GM21390 (cell line): ENCODE measurements around the gene SPART.
"Not testable (repeated sequence)": the region's sequence is repeated elsewhere in the genome, so short reads cannot be mapped to it uniquely, and the experiment has no call there.

ENCODE experiments used
- ATAC-seq: cut with Tn5 transposase; IDR thresholded peaks from one replicate; pipeline ENCODE4 v1.9.1; 2021; ENCODE audit not compliant: unreplicated experiment

SPART gene

DNA sequence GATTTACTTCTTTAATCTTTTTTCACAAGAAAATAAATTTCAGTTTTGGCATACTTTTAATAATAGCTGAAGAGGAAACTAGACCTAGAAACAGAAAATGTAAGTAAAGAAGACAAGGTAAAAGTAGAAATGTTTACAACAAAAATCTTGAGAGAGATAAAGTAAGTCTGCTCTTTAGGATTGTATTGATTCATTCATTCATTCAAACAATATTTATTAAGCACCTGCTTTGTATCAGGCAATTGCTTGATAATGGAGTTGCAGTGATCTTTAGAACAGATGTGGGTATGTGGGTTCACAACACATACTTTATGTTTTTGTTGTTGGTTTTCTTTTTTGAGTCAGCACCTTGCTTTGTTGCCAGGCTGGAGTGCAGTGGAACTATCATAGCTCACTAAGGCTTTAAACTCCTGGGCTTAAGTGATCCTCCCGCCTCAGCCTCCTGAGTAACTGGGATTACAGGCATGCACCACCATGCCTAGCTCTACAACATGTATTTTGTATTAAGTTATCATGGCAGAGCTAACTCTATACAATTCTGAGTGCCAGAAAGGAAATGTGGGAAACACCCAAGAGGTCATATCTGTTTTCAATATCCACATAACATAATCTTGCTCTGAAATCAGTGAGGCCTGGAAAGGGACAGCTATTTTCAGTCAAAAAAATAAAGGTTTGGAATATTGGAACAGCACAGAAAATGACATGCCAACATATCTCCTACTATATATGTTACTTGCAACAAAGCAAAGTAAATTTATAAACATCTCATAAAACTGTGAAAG lies 8.8 kb upstream of the SPART start:
- ATAC-seq = no peak

GRCh38 chr13:36353001-36353400 lies 6.8 kb upstream of the SPART start:
- no peak for ATAC-seq

DNA sequence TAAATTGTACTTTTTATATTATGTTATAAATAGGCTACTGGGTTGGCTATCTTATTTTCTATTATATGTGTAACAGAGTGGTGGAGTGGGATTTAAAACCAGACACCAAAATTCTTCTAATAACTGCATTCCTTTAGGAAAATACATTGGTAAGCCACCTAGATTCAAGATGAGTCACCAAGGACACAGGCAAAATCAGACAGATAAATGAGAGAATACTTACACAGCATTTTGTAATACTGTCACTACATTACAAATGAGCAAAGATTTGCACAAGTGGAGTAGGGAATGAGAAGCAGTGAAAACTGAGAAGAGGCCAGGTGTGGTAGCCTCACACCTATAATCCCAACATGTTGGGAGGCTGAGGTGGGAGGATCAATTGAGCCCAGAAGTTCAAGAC lies 6.2 kb upstream of the SPART start:
- no peak for ATAC-seq

DNA sequence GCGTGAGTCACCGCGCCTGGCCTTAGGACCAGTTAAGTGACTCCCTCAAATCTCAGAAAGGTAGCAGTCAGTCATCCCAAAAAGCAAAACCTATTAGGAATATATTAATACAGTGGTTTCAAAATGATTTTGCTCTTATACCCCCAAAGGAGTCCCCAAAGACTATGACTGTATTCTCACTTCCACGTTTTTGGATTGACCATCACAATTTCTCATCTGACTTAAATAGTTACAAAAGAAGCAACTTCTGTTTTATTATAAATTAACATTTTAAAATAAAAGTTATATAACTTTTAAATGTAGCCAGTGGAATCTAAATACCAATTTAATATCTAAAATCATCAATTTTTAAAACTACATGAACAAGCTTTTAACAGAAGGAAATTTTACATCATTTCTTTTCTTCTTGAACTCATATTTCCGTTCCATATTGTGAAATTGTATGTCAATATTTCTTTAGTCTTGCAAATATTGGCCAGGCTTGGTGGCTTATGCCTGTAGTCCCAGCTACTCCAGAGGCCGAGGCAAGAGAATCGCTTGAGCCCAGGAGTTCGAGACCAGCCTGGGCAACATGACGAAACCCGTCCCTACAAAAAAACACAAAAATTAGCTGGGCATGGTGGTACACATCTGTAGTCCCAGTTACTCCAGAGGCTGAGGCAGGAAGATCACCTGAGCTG lies 1.5 kb upstream of the SPART start:
- ATAC-seq = no peak

DNA sequence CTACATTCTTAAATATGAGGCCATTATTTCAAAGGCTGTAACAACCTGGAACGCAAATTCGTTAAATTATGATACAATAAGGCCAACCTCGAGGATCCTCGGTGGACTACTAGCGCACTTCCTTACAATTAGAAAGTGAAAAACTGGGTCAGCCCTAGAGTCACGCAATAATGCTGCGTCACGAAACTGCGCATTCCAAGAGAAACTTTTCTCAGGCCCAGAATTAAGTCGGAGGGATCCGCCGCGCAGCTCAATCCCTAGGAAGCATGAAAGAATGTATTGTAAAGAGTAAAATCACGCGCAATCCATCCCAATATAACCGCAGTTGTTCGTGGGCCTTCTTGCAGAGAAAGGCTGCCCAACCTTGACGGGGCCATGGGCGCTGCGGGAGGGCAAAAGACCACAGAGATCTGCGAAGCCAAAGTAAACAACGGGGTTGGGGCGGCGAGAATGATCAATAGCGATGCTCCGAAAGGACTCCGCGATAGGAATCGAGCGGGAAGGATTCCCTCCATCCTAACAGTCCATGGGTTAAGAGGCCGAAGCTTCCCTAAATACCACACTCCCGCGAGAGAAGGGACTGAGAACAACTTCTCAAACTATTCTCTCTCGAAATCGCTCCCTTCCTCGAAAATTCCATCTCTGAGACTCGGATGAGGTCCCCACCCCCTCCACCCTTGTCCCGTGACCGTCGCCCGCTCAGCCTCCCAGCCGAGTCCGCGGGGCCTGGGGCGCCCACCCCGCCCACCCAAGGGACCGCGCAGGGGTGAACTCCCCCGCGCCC lies 564 bp downstream of the SPART start:
- no peak for ATAC-seq

- ATAC-seq = no peak
Measured at GRCh38 chr13:36344886-36345437, 1.2 kb downstream of the SPART start.

- ATAC-seq = no peak
Measured at GRCh38 chr13:36344173-36344572, 2.0 kb downstream of the SPART start.

DNA sequence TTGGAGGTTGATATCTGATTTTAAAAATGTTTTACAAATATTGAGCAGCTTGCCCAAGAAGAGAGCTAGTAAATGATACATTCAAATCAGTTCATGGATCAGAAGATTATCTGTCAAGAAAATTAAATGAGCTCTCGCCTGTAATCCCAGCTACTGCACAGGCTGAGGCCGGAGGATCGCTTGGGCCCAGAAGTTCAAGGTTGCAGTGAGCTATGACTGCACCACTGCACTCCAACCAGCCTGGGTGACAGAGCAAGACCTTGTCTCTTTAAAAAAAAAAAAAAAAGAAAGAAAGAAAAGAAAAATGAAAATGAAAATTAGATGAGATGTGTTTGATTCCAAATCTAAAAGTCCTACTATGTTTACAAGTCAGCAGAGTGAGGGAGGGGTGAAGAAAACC lies 2.4 kb downstream of the SPART start:
- no peak for ATAC-seq

DNA sequence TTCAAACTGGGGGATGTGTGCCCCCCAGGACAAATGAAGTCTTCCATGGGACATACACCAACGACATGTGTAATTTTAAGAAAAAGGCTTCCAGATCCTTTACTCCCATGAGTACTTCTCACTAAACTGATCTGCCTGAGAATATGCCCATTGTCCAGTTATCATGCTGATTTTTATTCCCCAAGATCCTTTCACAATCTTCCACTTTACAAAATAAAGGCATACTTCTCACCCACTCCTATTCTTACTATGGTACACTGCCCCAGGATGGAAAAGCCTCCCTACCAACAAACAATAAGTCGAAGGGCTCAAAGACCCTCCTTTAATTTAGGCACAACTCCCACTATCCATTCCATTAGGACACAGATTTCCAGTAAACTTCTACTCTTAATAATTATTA lies 3.5 kb downstream of the SPART start:
- no peak for ATAC-seq

GRCh38 chr13:36341718-36342117 lies 4.5 kb downstream of the SPART start:
- ATAC-seq = no peak

DNA sequence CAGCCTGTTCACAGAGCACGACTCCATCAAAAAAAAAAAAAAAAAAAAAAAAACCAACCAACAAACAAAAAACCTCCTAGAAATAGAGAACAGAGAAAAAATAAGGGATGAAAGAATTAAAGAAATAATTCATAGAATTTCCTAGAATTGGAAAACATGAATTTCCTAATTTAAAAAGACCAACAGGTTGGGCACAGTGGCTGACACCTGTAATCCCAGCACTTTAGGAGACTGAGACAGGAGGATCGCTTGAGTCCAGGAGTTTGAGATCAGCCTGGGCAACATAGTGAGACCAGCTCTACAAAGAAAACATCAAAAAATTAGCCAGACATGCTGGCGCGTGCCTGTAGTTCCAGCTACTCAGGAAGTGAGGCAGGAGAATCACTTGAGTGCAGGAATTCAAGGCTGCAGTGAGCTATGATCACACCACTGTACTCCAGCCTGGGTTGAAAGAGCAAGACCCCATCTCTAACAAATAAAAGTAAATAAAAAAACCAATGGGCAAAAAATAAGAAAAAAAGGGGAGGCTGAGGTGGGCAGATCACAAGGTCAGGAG lies 6.5 kb downstream of the SPART start:
- ATAC-seq = no peak

- ATAC-seq = no peak
Measured at GRCh38 chr13:36337938-36338641, 8.1 kb downstream of the SPART start.

DNA sequence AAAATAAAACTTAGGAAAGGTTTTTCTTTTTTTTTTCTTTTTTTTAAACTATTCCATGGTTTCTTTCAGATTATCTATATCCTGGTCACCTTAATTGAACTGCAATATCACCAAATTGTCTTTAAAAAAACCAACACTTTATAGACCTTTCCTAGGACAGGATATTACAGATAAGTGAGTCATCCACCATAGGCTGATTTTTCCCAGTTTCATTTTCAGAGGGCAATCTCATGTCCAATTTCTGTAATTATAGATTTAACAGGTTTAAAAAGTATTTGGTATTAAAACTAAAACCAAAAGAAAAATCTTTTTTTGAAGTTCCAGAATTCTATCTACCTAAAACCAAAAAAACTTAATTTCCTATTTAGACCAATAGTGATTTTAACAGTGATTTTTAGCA lies 13.2 kb downstream of the SPART start:
- no peak for ATAC-seq

GRCh38 chr13:36332255-36332654 lies 13.9 kb downstream of the SPART start:
- ATAC-seq = not testable (repeated sequence)

- no peak for ATAC-seq
Measured at GRCh38 chr13:36331280-36331679, 14.9 kb downstream of the SPART start.

GRCh38 chr13:36329361-36329760 lies 16.8 kb downstream of the SPART start:
- no peak for ATAC-seq

GRCh38 chr13:36328821-36329220 lies 17.4 kb downstream of the SPART start:
- no peak for ATAC-seq

DNA sequence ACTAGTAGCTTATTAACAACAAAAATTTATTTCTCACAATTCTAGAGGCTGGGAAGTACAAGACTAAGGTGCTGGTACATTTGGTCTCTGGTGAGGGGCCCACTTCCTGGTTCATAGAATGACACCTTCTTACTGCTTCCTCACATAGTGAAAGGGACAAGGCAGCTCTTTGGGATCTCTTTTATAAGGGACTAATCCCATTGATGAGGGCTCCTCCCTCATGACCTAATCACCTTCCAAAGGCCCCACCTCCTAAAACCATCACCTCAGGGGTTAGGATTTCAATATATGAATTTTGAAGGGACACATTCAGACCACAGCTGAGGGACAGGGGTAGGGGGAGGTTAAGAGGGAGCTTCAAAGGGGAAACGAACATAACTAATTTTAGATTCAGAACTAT lies 20.3 kb downstream of the SPART start:
- no peak for ATAC-seq

DNA sequence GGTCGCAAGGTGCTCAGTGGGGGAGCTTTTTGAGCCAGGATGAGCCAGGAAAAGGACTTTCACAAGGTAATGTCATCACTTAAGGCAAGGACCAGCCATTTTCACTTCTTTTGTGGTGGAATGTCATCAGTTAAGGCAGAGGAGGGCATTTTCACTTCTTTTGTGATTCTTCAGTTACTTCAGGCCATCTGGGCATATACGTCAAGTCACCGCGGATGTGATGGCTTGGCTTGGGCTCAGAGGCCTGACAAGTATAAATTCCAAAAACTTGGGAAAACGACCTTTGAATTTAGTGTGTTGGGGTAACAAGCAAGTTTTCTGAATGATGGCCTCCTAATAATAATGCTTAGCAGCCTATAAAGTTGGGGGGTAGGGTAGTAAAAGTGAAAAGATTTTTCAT lies 21.3 kb downstream of the SPART start:
- ATAC-seq = not testable (repeated sequence)

DNA sequence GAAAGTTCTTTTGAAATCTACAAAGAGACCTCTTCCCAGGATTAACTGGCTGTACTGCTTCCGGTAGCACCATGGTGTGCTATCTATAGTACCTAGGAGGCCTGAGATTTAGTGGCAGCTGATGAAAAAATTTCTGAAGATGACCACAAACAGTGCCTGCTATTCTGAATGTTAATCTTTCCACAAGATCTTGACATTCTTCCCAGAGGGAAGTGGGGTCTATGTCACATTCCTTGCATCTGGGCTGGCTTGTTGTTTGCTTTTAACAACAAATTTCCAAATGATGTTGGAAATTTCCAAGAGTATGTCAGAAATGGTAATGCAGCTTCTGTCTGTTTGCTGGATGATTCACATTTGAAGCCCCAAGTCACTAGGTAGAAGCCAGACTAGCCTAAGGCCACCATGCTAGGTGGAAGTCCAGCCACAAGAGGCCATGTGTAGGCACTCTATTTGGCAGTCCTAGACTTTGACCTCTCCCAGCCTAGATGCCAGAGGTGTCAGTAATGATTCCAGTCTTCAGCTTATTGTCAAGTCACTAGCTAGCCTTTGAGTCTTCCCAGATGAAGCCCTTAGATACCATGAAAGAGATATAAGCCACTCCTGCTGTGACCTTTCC lies 22.1 kb downstream of the SPART start:
- ATAC-seq = no peak
